K562 (cell line): ENCODE data around the gene SLC22A4. TPM values are rescaled to one million over a fixed set of nuclear protein-coding genes. Genes with fewer than 3 reads are reported as not detected.

Experiments
- CTBP1 ChIP-seq: fragments of 450-650 bp; IDR thresholded peaks from 2 replicates; pipeline ENCODE4 v1.6.1; 2016; ENCODE audit warnings: borderline replicate concordance
- CXXC5 ChIP-seq: fragments of 250-450 bp; sonication (Bioruptor Pico); IDR thresholded peaks from 2 replicates; pipeline ENCODE4 v1.8.0; 2022; ENCODE audit warnings: inconsistent platforms, mild to moderate bottlenecking, moderate library complexity
- EGR1 ChIP-seq: fragments of 450-650 bp; conservative IDR thresholded peaks from 2 replicates; pipeline ENCODE4 v1.6.1; 2017; ENCODE audit warnings: mild to moderate bottlenecking
- FOXJ3 ChIP-seq: sonication (generic); formaldehyde crosslinking; IDR thresholded peaks from 2 replicates; pipeline ENCODE4 v1.4.0; 2020; ENCODE audit warnings: mild to moderate bottlenecking, missing genetic modification reagents
- IRF2 ChIP-seq: sonication (generic); formaldehyde crosslinking; IDR thresholded peaks from 2 replicates; pipeline ENCODE4 v1.8.1; 2022; ENCODE audit warnings: mild to moderate bottlenecking, missing genetic modification reagents
- MAZ ChIP-seq, 2 experiments: fragments of 450-650 bp in 1 of 2; sonication (generic) in 1 of 2; formaldehyde crosslinking; IDR thresholded peaks in 1 of 2; conservative IDR thresholded peaks in 1 of 2; 2 replicates each; pipeline versions ENCODE4 v1.4.0 to v1.5.0; 2020; ENCODE audit warnings: mild to moderate bottlenecking in 1 of 2, missing genetic modification reagents in 1 of 2
- NR4A1 ChIP-seq, 2 experiments: fragments of 250-450 bp in 1 of 2; fragments of 450-650 bp in 1 of 2; sonication (Bioruptor Pico) in 1 of 2; IDR thresholded peaks; 2 replicates each; pipeline versions ENCODE4 v1.4.0 to v1.6.1; 2016 to 2020; ENCODE audit warnings: mild to moderate bottlenecking in 2 of 2, missing compliant biosample characterization in 1 of 2, missing genetic modification characterization in 1 of 2, moderate library complexity in 1 of 2
- POLR2G ChIP-seq: fragments of 200-400 bp; formaldehyde crosslinking; IDR thresholded peaks from 2 replicates; pipeline ENCODE4 v1.6.1; 2017; ENCODE audit warnings: low read depth, mild to moderate bottlenecking, antibody characterized with exemption, low read length, moderate library complexity
- PTTG1 ChIP-seq: fragments of 450-650 bp; IDR thresholded peaks from 2 replicates; pipeline ENCODE4 v1.6.1; 2016; ENCODE audit warnings: low read depth, mild to moderate bottlenecking, missing genetic modification characterization, missing compliant biosample characterization
- RFX5 ChIP-seq: IDR thresholded peaks from 2 replicates; pipeline ENCODE4 v1.6.1; 2011; ENCODE audit warnings: low read depth, mild to moderate bottlenecking, improper control_type of control experiment, low read length
- SMAD4 ChIP-seq: fragments of 250-450 bp; sonication (Bioruptor Pico); conservative IDR thresholded peaks from 2 replicates; pipeline ENCODE4 v1.8.0; 2021; ENCODE audit warnings: inconsistent platforms, mild to moderate bottlenecking, moderate library complexity
- SRSF9 ChIP-seq: fragments of 200-400 bp; formaldehyde crosslinking; IDR thresholded peaks from 2 replicates; pipeline ENCODE4 v1.6.1; 2017; ENCODE audit warnings: low read depth, low read length, borderline replicate concordance
- STAT5B ChIP-seq: fragments of 250-450 bp; sonication (Bioruptor Pico); IDR thresholded peaks from 2 replicates; pipeline ENCODE4 v1.8.0; 2021; ENCODE audit warnings: mild to moderate bottlenecking, inconsistent platforms
- ZBTB7A ChIP-seq: IDR thresholded peaks from 2 replicates; pipeline ENCODE4 v1.6.1; 2011; ENCODE audit warnings: low read depth, mild to moderate bottlenecking, low read length, moderate library complexity, borderline replicate concordance; ENCODE audit not compliant: control insufficient read depth
- ZNF561 ChIP-seq: fragments of 450-650 bp; formaldehyde crosslinking; conservative IDR thresholded peaks from 2 replicates; pipeline ENCODE4 v1.4.0; 2020; ENCODE audit warnings: mild to moderate bottlenecking, moderate library complexity
- polyA plus RNA-seq, 8 experiments: library from polyadenylated mRNA; depleted of rRNA in 4 of 8; stranded (reverse) in 5 of 8; unstranded in 3 of 8; fragments of >200 nt; fragmentation: Nextera tagmentation in 2 of 8; fragmentation: Illumina TruSeq in 1 of 8; extraction: Ambion mirVana in 2 of 8; extraction: Trizol in 1 of 8; gene quantifications; 2 replicates each; pipeline versions ENCODE4 v1.2.1 to v1.2.3, GENCODE V29; 2011 to 2014; ENCODE audit warnings: inconsistent platforms in 1 of 8, missing spikeins in 1 of 8
- total RNA-seq, 7 experiments: library from RNA; depleted of rRNA in 6 of 7; stranded (reverse); fragments of >200 nt in 6 of 7; fragmentation: Illumina TruSeq in 2 of 7; extraction: Trizol in 2 of 7; gene quantifications; 2 replicates each; pipeline versions ENCODE4 v1.2.1 to v1.2.3, GENCODE V29; 2011 to 2021; ENCODE audit warnings: low replicate concordance in 1 of 7
- TF ChIP-seq, protein P1 (sequence below): fragments of 250-450 bp; sonication (Bioruptor Pico); IDR thresholded peaks from 2 replicates; pipeline ENCODE4 v1.5.0; 2021; ENCODE audit warnings: mild to moderate bottlenecking, moderate library complexity
- TF ChIP-seq, protein P2 (sequence below): fragments of 450-650 bp; IDR thresholded peaks from 2 replicates; pipeline ENCODE4 v1.6.1; 2017; ENCODE audit warnings: antibody characterized with exemption, mild to moderate bottlenecking

Gene SLC22A4
- total and polyA plus RNA-seq, 9 of the 15 experiments (the other 6 are each of a cell fraction or from before 2014, with no cell fraction given), result 2.7 to 9.5 (median 6.2) TPM

DNA sequence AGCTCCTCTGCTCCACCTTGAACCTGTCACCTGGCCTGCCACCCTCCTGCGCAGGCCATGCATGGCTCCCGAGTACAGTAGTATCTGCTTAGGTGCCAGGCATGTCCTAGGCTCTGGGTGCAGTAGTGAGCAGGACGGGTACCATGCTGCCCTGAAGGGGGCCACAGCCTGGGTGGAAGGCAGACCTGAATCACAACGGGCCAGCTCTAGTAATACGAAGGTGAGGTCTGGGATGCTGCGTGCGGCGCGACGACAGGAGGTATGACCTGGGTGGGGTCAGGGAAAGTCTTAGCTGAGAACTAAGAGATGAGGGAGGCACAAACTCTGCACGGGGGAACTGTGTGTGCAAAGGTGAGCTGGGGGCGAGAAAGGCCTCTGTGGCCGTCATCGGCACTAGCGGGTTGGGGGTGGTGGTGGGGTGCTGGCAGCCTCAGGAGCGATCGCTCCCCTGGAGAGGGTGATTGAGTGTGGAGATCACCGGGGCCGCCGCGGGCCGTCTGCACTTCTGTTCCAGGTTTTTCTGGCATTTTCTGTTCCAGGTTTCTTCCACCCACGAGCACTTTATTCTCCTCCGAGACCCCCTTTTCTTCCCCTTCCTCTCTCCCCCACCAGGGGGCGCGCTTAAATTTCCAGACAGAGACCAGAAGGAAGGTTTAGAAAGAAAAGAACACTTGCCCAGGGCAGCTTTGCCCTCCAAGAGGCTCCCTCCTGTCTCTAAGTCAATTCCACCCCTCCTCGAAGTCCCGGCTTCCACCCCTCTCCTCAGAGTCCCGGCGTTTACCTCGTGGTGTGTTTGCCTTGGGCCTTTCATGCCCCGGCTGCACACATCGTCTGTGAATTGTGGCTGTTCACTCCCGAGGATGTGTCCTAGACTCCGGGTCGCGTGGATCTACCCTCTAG, 21.6 kb upstream of the SLC22A4 start (continued):
- TF ChIP-seq, protein P1, sequence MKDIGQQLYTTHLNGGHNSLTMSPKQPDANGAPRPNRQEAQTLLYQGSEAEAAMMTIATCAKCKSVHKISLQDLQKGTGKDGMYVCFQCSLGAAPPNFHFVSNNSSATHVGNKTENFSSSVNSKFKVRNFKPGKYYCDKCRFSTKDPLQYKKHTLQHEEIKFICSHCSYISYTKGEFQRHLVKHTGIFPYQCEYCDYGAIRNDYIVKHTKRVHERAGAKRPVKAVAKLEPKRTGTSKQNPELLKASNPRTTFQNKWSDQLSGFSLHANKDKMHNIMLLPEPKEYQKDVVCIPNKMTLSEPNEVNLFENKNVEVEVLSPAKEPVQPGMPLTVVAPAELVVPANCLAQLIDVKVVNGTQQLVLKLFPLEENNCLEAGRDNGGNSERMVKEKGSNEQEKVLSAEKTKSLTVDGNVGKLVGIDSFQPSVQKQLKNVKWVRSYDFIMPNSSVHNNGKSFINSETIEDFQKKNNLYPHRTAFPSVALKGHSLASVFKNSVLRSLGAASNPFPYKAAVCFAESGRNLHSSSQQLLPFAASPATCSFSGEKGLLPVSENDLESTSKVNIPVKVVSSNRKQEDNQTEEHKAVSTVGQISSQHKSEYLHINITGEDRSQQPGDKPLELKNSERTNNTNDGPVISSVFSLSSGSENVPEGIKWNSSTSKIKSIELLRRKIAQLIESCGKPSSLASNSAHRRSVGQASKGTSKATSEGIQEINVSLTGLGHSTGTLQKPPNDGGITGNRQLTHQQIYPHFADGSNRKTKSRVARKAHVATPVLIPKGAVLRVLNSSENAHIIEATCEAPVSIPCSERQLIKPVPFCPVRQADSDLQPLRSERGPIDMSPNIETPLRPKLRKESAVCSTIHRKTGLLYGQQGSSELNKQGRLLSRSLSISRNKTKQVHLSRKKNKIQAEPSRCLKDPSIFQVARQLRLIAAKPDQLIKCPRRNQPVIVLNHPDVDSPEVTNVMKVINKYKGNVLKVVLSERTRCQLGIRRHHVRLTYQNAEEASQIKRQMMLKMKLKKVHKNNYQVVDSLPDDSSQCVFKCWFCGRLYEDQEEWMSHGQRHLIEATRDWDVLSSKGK (CRISPR knock-in tag), result no peak
- TF ChIP-seq IRF2 (CRISPR knock-in tag), result no peak
- TF ChIP-seq STAT5B, result no peak
- no peak for TF ChIP-seq SRSF9
- TF ChIP-seq CXXC5, result peak; percentile 34
- TF ChIP-seq MAZ (CRISPR knock-in tag; conservative IDR thresholded peaks at IDR 0.05 in 1 of 2, IDR thresholded peaks at IDR 0.05 in 1 of 2), result peak; percentile 14 to 58; a peak in 2 of 4 replicates
- peak; percentile 90 for TF ChIP-seq ZBTB7A
- TF ChIP-seq ZNF561 (CRISPR knock-in tag), result no peak
- TF ChIP-seq, protein P2, sequence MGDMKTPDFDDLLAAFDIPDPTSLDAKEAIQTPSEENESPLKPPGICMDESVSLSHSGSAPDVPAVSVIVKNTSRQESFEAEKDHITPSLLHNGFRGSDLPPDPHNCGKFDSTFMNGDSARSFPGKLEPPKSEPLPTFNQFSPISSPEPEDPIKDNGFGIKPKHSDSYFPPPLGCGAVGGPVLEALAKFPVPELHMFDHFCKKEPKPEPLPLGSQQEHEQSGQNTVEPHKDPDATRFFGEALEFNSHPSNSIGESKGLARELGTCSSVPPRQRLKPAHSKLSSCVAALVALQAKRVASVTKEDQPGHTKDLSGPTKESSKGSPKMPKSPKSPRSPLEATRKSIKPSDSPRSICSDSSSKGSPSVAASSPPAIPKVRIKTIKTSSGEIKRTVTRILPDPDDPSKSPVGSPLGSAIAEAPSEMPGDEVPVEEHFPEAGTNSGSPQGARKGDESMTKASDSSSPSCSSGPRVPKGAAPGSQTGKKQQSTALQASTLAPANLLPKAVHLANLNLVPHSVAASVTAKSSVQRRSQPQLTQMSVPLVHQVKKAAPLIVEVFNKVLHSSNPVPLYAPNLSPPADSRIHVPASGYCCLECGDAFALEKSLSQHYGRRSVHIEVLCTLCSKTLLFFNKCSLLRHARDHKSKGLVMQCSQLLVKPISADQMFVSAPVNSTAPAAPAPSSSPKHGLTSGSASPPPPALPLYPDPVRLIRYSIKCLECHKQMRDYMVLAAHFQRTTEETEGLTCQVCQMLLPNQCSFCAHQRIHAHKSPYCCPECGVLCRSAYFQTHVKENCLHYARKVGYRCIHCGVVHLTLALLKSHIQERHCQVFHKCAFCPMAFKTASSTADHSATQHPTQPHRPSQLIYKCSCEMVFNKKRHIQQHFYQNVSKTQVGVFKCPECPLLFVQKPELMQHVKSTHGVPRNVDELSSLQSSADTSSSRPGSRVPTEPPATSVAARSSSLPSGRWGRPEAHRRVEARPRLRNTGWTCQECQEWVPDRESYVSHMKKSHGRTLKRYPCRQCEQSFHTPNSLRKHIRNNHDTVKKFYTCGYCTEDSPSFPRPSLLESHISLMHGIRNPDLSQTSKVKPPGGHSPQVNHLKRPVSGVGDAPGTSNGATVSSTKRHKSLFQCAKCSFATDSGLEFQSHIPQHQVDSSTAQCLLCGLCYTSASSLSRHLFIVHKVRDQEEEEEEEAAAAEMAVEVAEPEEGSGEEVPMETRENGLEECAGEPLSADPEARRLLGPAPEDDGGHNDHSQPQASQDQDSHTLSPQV, result peak; percentile 64; the same call in 1 of the 2 replicates
- TF ChIP-seq FOXJ3 (CRISPR knock-in tag), result no peak
- TF ChIP-seq EGR1, result 0 out of 2 replicates have a peak, but pooled peaks have one; percentile 30
- no peak for TF ChIP-seq RFX5
- no peak for TF ChIP-seq PTTG1
- peak; percentile 57; the same call in 1 of the 2 replicates for TF ChIP-seq SMAD4 (CRISPR knock-in tag)
- no peak for TF ChIP-seq NR4A1 (CRISPR knock-in tag; IDR thresholded peaks at IDR 0.05)
- 0 out of 2 replicates have a peak, but pooled peaks have one; percentile 45 for TF ChIP-seq NR4A1 (tag; IDR thresholded peaks at IDR 0.05)
- TF ChIP-seq CTBP1, result peak; percentile 27; the same call in 1 of the 2 replicates
- TF ChIP-seq POLR2G, result 0 out of 2 replicates have a peak, but pooled peaks have one; percentile 2
